ENCODE measurements around the gene AURKA.

- TF ChIP-seq CTCF (conservative IDR thresholded peaks at IDR 0.05; ENCODE audit: low read depth in 2 of 2) (no peak), POLR2AphosphoS5 (IDR thresholded peaks at IDR 0.05; ENCODE audit: low read depth) (no peak), NANOG (IDR thresholded peaks at IDR 0.05; ENCODE audit: borderline replicate concordance) (no peak), EZH2 (IDR thresholded peaks at IDR 0.05; ENCODE audit: low read depth, unreplicated experiment) (no peak), ZNF462 (CRISPR knock-in tag; IDR thresholded peaks at IDR 0.05) (no peak), EZH2phosphoT487 (IDR thresholded peaks at IDR 0.05; ENCODE audit: unreplicated experiment) (no peak), ZNF114 (CRISPR knock-in tag; IDR thresholded peaks at IDR 0.05) (no peak), JUNB (IDR thresholded peaks at IDR 0.05; ENCODE audit: unreplicated experiment) (no peak)
These were observed 29.1 kb upstream of the AURKA start for GRCh38 chr20:56420940-56421688.
